ENCODE results near the gene PRKAG1. TPM values are rescaled to one million over a fixed set of nuclear protein-coding genes. Genes with fewer than 3 reads are reported as not detected.
A peak's percentile ranks its signal among the peaks of the same experiment; 100 is the strongest.

PRKAG1 gene
- total RNA-seq, 1 experiment from 2014 or later, result 50.7 TPM

GRCh38 chr12:48988030-48988649 is 30.4 kb downstream of the PRKAG1 start:
- TF ChIP-seq, protein P1, sequence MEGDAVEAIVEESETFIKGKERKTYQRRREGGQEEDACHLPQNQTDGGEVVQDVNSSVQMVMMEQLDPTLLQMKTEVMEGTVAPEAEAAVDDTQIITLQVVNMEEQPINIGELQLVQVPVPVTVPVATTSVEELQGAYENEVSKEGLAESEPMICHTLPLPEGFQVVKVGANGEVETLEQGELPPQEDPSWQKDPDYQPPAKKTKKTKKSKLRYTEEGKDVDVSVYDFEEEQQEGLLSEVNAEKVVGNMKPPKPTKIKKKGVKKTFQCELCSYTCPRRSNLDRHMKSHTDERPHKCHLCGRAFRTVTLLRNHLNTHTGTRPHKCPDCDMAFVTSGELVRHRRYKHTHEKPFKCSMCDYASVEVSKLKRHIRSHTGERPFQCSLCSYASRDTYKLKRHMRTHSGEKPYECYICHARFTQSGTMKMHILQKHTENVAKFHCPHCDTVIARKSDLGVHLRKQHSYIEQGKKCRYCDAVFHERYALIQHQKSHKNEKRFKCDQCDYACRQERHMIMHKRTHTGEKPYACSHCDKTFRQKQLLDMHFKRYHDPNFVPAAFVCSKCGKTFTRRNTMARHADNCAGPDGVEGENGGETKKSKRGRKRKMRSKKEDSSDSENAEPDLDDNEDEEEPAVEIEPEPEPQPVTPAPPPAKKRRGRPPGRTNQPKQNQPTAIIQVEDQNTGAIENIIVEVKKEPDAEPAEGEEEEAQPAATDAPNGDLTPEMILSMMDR (conservative IDR thresholded peaks at IDR 0.05; ENCODE audit: low read depth, low read length), result peak; percentile 97
- no peak for TF ChIP-seq EZH2 (IDR thresholded peaks at IDR 0.05; ENCODE audit: borderline replicate concordance, low read depth, low read length, poor library complexity, severe bottlenecking)
- H3K4me3 ChIP-seq (ENCODE audit: low read depth, low read length, poor library complexity, severe bottlenecking), result no peak overlapping the region
- peak; percentile 60 for DNase-seq (ENCODE audit: low spot score)
- no TSS peak for BruUV-seq (replicated peaks)
- H3K27me3 ChIP-seq (replicated peaks; ENCODE audit: insufficient read depth, low read depth, low read length, poor library complexity), result peaks cover 19% of the 10 kb centered on the region
- CTCF ChIA-PET, result interaction anchor here (0.5 to 2.4 kb wide), 18 partner anchors 8 to 1778 kb away, joined by 3 to 28 read pairs (median 4); partner anchors contain the start of genes ARF3, DDN and RND1
- POLR2A ChIA-PET (ENCODE audit: low non-redundant PET), result interaction anchor here (0.6 kb wide), 1 partner anchor 94 kb away, joined by 8 read pairs; no protein-coding TSS in a partner anchor
- no peaks in the 10 kb centered on the region for H3K9me3 ChIP-seq (ENCODE audit: low read depth, low read length, poor library complexity, severe bottlenecking)
- H3K27ac ChIP-seq (ENCODE audit: low read depth, low read length, poor library complexity, severe bottlenecking), result no peak overlapping the region
- H3K36me3 ChIP-seq (ENCODE audit: insufficient read depth, low read length, poor library complexity, severe bottlenecking), result no peaks in the 10 kb centered on the region
- peaks cover 17% of the 10 kb centered on the region for H3K4me1 ChIP-seq (ENCODE audit: insufficient read depth, low read length, poor library complexity, severe bottlenecking)
- intact Hi-C loops (cut with micrococcal nuclease; ENCODE audit: unreplicated experiment), result no loop called here

GRCh38 chr12:48986720-48987291 is 31.8 kb downstream of the PRKAG1 start:
- POLR2A ChIA-PET (ENCODE audit: low non-redundant PET), result interaction anchor here (0.6 kb wide), 1 partner anchor 33 kb away, joined by 7 read pairs; no protein-coding TSS in a partner anchor
- no TSS peak for BruUV-seq (replicated peaks)

GRCh38 chr12:48985901-48986300 is 32.7 kb downstream of the PRKAG1 start:
- Histone ChIP-seq H3K27me3 (replicated peaks; ENCODE audit: insufficient read depth, low read depth, low read length, poor library complexity) (peaks cover 39% of the 10 kb centered on the region), H3K4me3 (ENCODE audit: low read depth, low read length, poor library complexity, severe bottlenecking) (no peak overlapping the region), H3K36me3 (ENCODE audit: insufficient read depth, low read length, poor library complexity, severe bottlenecking) (no peaks in the 10 kb centered on the region), H3K4me1 (ENCODE audit: insufficient read depth, low read length, poor library complexity, severe bottlenecking) (peaks cover 21% of the 10 kb centered on the region), H3K9me3 (ENCODE audit: low read depth, low read length, poor library complexity, severe bottlenecking) (no peaks in the 10 kb centered on the region), H3K27ac (ENCODE audit: low read depth, low read length, poor library complexity, severe bottlenecking) (no peak overlapping the region)
- POLR2A ChIA-PET (ENCODE audit: low non-redundant PET), result interaction anchor here (0.6 kb wide), 1 partner anchor 34 kb away, joined by 7 read pairs; no protein-coding TSS in a partner anchor
- TF ChIP-seq, protein P1 (conservative IDR thresholded peaks at IDR 0.05; ENCODE audit: low read depth, low read length), result no peak
- no peak for TF ChIP-seq EZH2 (IDR thresholded peaks at IDR 0.05; ENCODE audit: borderline replicate concordance, low read depth, low read length, poor library complexity, severe bottlenecking)
- DNase-seq (ENCODE audit: low spot score), result no peak
- BruUV-seq (replicated peaks), result no TSS peak
- intact Hi-C loops (cut with micrococcal nuclease; ENCODE audit: unreplicated experiment), result no loop called here
- CTCF ChIA-PET, result no interaction called here

More at GRCh38 chr12:48986720-48987291, 31.8 kb downstream of the PRKAG1 start:
- H3K4me1 ChIP-seq (ENCODE audit: insufficient read depth, low read length, poor library complexity, severe bottlenecking), result peaks cover 17% of the 10 kb centered on the region
- no peak overlapping the region for H3K4me3 ChIP-seq (ENCODE audit: low read depth, low read length, poor library complexity, severe bottlenecking)
- no peaks in the 10 kb centered on the region for H3K9me3 ChIP-seq (ENCODE audit: low read depth, low read length, poor library complexity, severe bottlenecking)
- H3K27me3 ChIP-seq (replicated peaks; ENCODE audit: insufficient read depth, low read depth, low read length, poor library complexity), result peaks cover 30% of the 10 kb centered on the region
- no peaks in the 10 kb centered on the region for H3K36me3 ChIP-seq (ENCODE audit: insufficient read depth, low read length, poor library complexity, severe bottlenecking)
- TF ChIP-seq EZH2 (IDR thresholded peaks at IDR 0.05; ENCODE audit: borderline replicate concordance, low read depth, low read length, poor library complexity, severe bottlenecking), result no peak
- TF ChIP-seq, protein P1 (conservative IDR thresholded peaks at IDR 0.05; ENCODE audit: low read depth, low read length), result no peak
- DNase-seq (ENCODE audit: low spot score), result peak; percentile 63
- CTCF ChIA-PET, result interaction anchor here (1.5 kb wide), 1 partner anchor 101 kb away, joined by 3 read pairs; no protein-coding TSS in a partner anchor
- no peak overlapping the region for H3K27ac ChIP-seq (ENCODE audit: low read depth, low read length, poor library complexity, severe bottlenecking)
- intact Hi-C loops (cut with micrococcal nuclease; ENCODE audit: unreplicated experiment), result no loop called here

Measured in A673 (cell line).